Fibroblast of villous mesenchyme (primary cell): Measurements from ENCODE around the gene GABARAPL1. TPM values are rescaled to one million over a fixed set of nuclear protein-coding genes. Genes with fewer than 3 reads are reported as not detected.
A peak's percentile ranks its signal among the peaks of the same experiment; 100 is the strongest.
"Not testable (repeated sequence)": the region's sequence is repeated elsewhere in the genome, so short reads cannot be mapped to it uniquely, and the experiment has no call there.

ENCODE experiments used
- DNase-seq: peaks from one replicate; pipeline ENCODE4 v3.0.0-alpha.2; 2010; ENCODE audit warnings: low read depth
- H3K4me3 ChIP-seq: 2 replicates; pipeline ENCODE4 v1.5.1; 2011; ENCODE audit warnings: low read depth, mild to moderate bottlenecking, low read length
- CTCF ChIP-seq: IDR thresholded peaks from 2 replicates; pipeline ENCODE4 v1.5.1; 2012; ENCODE audit warnings: low read depth, mild to moderate bottlenecking, low read length; ENCODE audit not compliant: insufficient read depth
- total RNA-seq: library from RNA; depleted of rRNA; stranded (reverse); fragments of >200 nt; gene quantifications from 2 replicates; pipeline ENCODE4 v1.2.3, GENCODE V29; 2012

Gene GABARAPL1
- total RNA-seq, 1 donor, result 131 TPM

GRCh38 chr12:10184261-10184843, 28.3 kb upstream of the GABARAPL1 start:
- H3K4me3 ChIP-seq, result peak overlapping the region; percentile 34
- no peak for TF ChIP-seq CTCF
- peak; percentile 97 for DNase-seq

- H3K4me3 ChIP-seq, result no peak overlapping the region
- no peak for DNase-seq
- no peak for TF ChIP-seq CTCF
Measured at GRCh38 chr12:10186299-10186698, 26.4 kb upstream of the GABARAPL1 start.

- H3K4me3 ChIP-seq, DNase-seq: not testable (repeated sequence)
Measured at GRCh38 chr12:10186958-10187357, 25.7 kb upstream of the GABARAPL1 start.

- DNase-seq, result peak; percentile 72
- no peak for TF ChIP-seq CTCF
- H3K4me3 ChIP-seq, result no peak overlapping the region
Measured at GRCh38 chr12:10189653-10190052, 23.0 kb upstream of the GABARAPL1 start.

- H3K4me3 ChIP-seq, result no peak overlapping the region
- peak; percentile 79 for DNase-seq
- peak; percentile 91 for TF ChIP-seq CTCF
Measured at GRCh38 chr12:10190558-10191388, 21.9 kb upstream of the GABARAPL1 start.

GRCh38 chr12:10191865-10192264, 20.8 kb upstream of the GABARAPL1 start:
- peak; percentile 64 for DNase-seq
- TF ChIP-seq CTCF, result no peak
- no peak overlapping the region for H3K4me3 ChIP-seq

GRCh38 chr12:10194160-10194670, 18.5 kb upstream of the GABARAPL1 start:
- TF ChIP-seq CTCF, result no peak
- no peak for DNase-seq
- no peak overlapping the region for H3K4me3 ChIP-seq
